HepG2 (cell line): ENCODE data around the gene TCAIM. TPM values are rescaled to one million over a fixed set of nuclear protein-coding genes. Genes with fewer than 3 reads are reported as not detected.

ENCODE experiments used
- FOXA1 ChIP-seq, 2 experiments: fragments of 450-650 bp in 1 of 2; sonication (generic) in 1 of 2; formaldehyde crosslinking in 1 of 2; IDR thresholded peaks; 2 replicates each; pipeline versions ENCODE4 v1.4.0 to v1.6.1; 2016 to 2020; ENCODE audit warnings: missing genetic modification reagents in 1 of 2
- GATAD1 ChIP-seq: IDR thresholded peaks from 2 replicates; pipeline ENCODE4 v1.6.1; 2016; ENCODE audit warnings: missing genetic modification reagents, missing compliant biosample characterization
- GTF3A ChIP-seq: sonication (generic); formaldehyde crosslinking; conservative IDR thresholded peaks from 2 replicates; pipeline ENCODE4 v1.4.0; 2020; ENCODE audit warnings: mild to moderate bottlenecking, missing genetic modification reagents
- KDM3A ChIP-seq: IDR thresholded peaks from 2 replicates; pipeline ENCODE4 v1.6.1; 2018; ENCODE audit warnings: low read depth, missing compliant biosample characterization
- KDM4B ChIP-seq: sonication (generic); formaldehyde crosslinking; IDR thresholded peaks from 2 replicates; pipeline ENCODE4 v1.4.0; 2020; ENCODE audit warnings: missing genetic modification reagents
- KLF16 ChIP-seq, 2 experiments: sonication (generic) in 1 of 2; formaldehyde crosslinking in 1 of 2; IDR thresholded peaks; 2 replicates each; pipeline versions ENCODE4 v1.6.1 to v1.8.0; 2016 to 2023; ENCODE audit warnings: missing genetic modification reagents in 2 of 2, missing compliant biosample characterization in 1 of 2
- MBD4 ChIP-seq: IDR thresholded peaks from 2 replicates; pipeline ENCODE4 v1.6.1; 2012; ENCODE audit warnings: low read length, inconsistent platforms, borderline replicate concordance
- MED8 ChIP-seq: sonication (generic); formaldehyde crosslinking; IDR thresholded peaks from 2 replicates; pipeline ENCODE4 v1.8.1; 2023; ENCODE audit warnings: mild to moderate bottlenecking, missing genetic modification reagents; ENCODE audit not compliant: insufficient replicate concordance
- RFX1 ChIP-seq: fragments of 450-650 bp; IDR thresholded peaks from 2 replicates; pipeline ENCODE4 v1.6.1; 2017
- SALL1 ChIP-seq: sonication (generic); formaldehyde crosslinking; IDR thresholded peaks from 2 replicates; pipeline ENCODE4 v1.8.0; 2022; ENCODE audit warnings: mild to moderate bottlenecking, missing genetic modification reagents
- YEATS2 ChIP-seq: sonication (generic); formaldehyde crosslinking; IDR thresholded peaks from 2 replicates; pipeline ENCODE4 v1.4.0; 2020; ENCODE audit warnings: missing genetic modification reagents, borderline replicate concordance
- ZNF12 ChIP-seq: sonication (generic); formaldehyde crosslinking; IDR thresholded peaks from 2 replicates; pipeline ENCODE4 v1.5.0; 2020; ENCODE audit warnings: missing genetic modification reagents
- ZNF337 ChIP-seq: sonication (generic); formaldehyde crosslinking; IDR thresholded peaks from 2 replicates; pipeline ENCODE4 v1.5.1; 2020; ENCODE audit warnings: missing genetic modification reagents, low read depth, mild to moderate bottlenecking, borderline replicate concordance
- ZNF546 ChIP-seq: sonication (generic); formaldehyde crosslinking; conservative IDR thresholded peaks from 2 replicates; pipeline ENCODE4 v1.8.1; 2023; ENCODE audit warnings: mild to moderate bottlenecking, missing genetic modification reagents
- ZNF549 ChIP-seq: sonication (generic); formaldehyde crosslinking; IDR thresholded peaks from 2 replicates; pipeline ENCODE4 v1.5.0; 2020; ENCODE audit warnings: missing genetic modification reagents
- ZNF564 ChIP-seq: sonication (generic); formaldehyde crosslinking; IDR thresholded peaks from 2 replicates; pipeline ENCODE4 v1.8.1; 2023; ENCODE audit warnings: mild to moderate bottlenecking, missing genetic modification reagents
- ZZZ3 ChIP-seq: sonication (generic); formaldehyde crosslinking; IDR thresholded peaks from 2 replicates; pipeline ENCODE4 v1.4.0; 2020; ENCODE audit warnings: missing genetic modification reagents, mild to moderate bottlenecking, borderline replicate concordance
- polyA plus RNA-seq, 8 experiments: library from polyadenylated mRNA; depleted of rRNA in 3 of 8; stranded (reverse) in 7 of 8; unstranded in 1 of 8; fragments of >200 nt; fragmentation: Illumina TruSeq in 4 of 8; extraction: Trizol in 4 of 8; gene quantifications; 2 replicates each; pipeline versions ENCODE4 v1.2.1 to v1.2.3, GENCODE V29; 2011 to 2016; ENCODE audit warnings: low read depth in 4 of 8, missing spikeins in 1 of 8, mixed read lengths in 1 of 8; ENCODE audit not compliant: insufficient read depth in 1 of 8
- total RNA-seq, 5 experiments: library from RNA; depleted of rRNA; stranded (reverse); fragments of >200 nt; fragmentation: Illumina TruSeq; extraction: Trizol; gene quantifications; 2 replicates each; pipeline ENCODE4 v1.2.3, GENCODE V29; 2016; ENCODE audit warnings: low read depth in 1 of 5
- TF ChIP-seq, protein P1 (sequence below): sonication (generic); formaldehyde crosslinking; IDR thresholded peaks from 2 replicates; pipeline ENCODE4 v1.5.0; 2020; ENCODE audit warnings: missing genetic modification reagents
- TF ChIP-seq, protein P2 (sequence below): sonication (generic); formaldehyde crosslinking; IDR thresholded peaks from 2 replicates; pipeline ENCODE4 v1.4.0; 2020; ENCODE audit warnings: missing genetic modification reagents
- TF ChIP-seq, protein P3 (sequence below): sonication (generic); formaldehyde crosslinking; IDR thresholded peaks from one replicate; pipeline ENCODE4 v1.5.1; 2020; ENCODE audit warnings: mild to moderate bottlenecking, missing genetic modification reagents; ENCODE audit errors: not compliant biosample characterization

TCAIM gene
- total and polyA plus RNA-seq, 2 of the 13 experiments (the other 11 are each of a cell fraction or from before 2014, with no cell fraction given), result 16.9 to 22.6 TPM

DNA sequence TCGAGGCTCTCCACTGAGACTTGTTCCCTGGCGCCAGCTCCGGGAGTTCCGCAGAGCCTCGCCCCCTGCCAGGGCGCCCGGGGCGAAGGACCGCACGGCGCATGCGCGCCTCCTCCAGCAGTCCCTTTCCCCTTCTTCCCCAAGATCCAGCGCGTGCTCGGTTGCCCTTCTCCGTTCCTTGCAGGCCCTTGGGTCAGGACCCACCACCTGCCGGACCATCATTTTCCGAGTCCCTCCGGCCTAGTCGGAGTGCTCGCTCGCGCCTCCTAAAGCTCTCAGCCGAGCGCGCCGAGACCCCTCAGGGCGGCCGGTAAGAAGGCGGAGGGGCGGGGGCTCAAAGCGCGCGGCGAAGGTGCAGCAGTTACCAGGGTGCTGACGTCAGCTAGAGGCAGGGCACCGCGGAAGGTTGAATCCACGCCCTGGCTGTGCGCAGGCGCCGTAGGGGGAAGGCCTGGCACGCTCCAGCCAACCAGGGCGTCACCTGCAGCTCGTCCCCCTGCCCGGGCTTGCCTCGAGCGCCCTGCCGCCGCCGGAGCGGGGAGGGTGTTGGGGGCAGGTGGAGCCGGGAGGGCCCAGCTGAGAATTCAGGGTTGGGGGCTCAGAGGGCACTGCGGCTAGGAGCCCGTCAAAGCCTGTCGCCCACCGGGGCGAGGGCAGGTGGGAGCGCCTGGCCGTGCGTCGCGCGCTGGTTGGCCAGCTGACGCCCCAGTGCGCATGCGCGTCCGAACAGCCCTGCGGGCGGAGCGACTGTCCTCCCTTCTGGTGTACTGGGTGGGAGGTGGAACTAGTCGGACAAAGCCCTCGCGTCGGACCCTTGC is at the start of gene TCAIM (continued):
- TF ChIP-seq, protein P1, sequence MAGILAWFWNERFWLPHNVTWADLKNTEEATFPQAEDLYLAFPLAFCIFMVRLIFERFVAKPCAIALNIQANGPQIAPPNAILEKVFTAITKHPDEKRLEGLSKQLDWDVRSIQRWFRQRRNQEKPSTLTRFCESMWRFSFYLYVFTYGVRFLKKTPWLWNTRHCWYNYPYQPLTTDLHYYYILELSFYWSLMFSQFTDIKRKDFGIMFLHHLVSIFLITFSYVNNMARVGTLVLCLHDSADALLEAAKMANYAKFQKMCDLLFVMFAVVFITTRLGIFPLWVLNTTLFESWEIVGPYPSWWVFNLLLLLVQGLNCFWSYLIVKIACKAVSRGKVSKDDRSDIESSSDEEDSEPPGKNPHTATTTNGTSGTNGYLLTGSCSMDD (CRISPR knock-in tag), result peak; percentile 47
- peak; percentile 94 for TF ChIP-seq ZNF546 (CRISPR knock-in tag)
- TF ChIP-seq ZNF549 (CRISPR knock-in tag), result no peak; the same call in 1 of the 2 replicates
- peak; percentile 44; the same call in 1 of the 2 replicates for TF ChIP-seq ZNF12 (CRISPR knock-in tag)
- TF ChIP-seq GATAD1 (CRISPR knock-in tag), result peak; percentile 82
- TF ChIP-seq RFX1, result no peak
- peak; percentile 99 for TF ChIP-seq SALL1 (CRISPR knock-in tag)
- TF ChIP-seq ZNF337 (CRISPR knock-in tag), result peak; percentile 66; the same call in 1 of the 2 replicates
- peak; percentile 88 for TF ChIP-seq ZZZ3 (CRISPR knock-in tag)
- TF ChIP-seq YEATS2 (CRISPR knock-in tag), result peak; percentile 88; the same call in 1 of the 2 replicates
- TF ChIP-seq FOXA1 (IDR thresholded peaks at IDR 0.05), result no peak
- peak; percentile 3 for TF ChIP-seq FOXA1 (CRISPR knock-in tag; IDR thresholded peaks at IDR 0.05)
- TF ChIP-seq KDM3A, result no peak; the same call in 1 of the 2 replicates
- no peak for TF ChIP-seq GTF3A (CRISPR knock-in tag)
- TF ChIP-seq, protein P2, sequence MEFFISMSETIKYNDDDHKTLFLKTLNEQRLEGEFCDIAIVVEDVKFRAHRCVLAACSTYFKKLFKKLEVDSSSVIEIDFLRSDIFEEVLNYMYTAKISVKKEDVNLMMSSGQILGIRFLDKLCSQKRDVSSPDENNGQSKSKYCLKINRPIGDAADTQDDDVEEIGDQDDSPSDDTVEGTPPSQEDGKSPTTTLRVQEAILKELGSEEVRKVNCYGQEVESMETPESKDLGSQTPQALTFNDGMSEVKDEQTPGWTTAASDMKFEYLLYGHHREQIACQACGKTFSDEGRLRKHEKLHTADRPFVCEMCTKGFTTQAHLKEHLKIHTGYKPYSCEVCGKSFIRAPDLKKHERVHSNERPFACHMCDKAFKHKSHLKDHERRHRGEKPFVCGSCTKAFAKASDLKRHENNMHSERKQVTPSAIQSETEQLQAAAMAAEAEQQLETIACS (CRISPR knock-in tag), result peak; percentile 55
- peak; percentile 78 to 85; a peak in 2 of 4 replicates for TF ChIP-seq KLF16 (CRISPR knock-in tag; IDR thresholded peaks at IDR 0.05)
- peak; percentile 89 for TF ChIP-seq MED8 (CRISPR knock-in tag)
- TF ChIP-seq, protein P3, sequence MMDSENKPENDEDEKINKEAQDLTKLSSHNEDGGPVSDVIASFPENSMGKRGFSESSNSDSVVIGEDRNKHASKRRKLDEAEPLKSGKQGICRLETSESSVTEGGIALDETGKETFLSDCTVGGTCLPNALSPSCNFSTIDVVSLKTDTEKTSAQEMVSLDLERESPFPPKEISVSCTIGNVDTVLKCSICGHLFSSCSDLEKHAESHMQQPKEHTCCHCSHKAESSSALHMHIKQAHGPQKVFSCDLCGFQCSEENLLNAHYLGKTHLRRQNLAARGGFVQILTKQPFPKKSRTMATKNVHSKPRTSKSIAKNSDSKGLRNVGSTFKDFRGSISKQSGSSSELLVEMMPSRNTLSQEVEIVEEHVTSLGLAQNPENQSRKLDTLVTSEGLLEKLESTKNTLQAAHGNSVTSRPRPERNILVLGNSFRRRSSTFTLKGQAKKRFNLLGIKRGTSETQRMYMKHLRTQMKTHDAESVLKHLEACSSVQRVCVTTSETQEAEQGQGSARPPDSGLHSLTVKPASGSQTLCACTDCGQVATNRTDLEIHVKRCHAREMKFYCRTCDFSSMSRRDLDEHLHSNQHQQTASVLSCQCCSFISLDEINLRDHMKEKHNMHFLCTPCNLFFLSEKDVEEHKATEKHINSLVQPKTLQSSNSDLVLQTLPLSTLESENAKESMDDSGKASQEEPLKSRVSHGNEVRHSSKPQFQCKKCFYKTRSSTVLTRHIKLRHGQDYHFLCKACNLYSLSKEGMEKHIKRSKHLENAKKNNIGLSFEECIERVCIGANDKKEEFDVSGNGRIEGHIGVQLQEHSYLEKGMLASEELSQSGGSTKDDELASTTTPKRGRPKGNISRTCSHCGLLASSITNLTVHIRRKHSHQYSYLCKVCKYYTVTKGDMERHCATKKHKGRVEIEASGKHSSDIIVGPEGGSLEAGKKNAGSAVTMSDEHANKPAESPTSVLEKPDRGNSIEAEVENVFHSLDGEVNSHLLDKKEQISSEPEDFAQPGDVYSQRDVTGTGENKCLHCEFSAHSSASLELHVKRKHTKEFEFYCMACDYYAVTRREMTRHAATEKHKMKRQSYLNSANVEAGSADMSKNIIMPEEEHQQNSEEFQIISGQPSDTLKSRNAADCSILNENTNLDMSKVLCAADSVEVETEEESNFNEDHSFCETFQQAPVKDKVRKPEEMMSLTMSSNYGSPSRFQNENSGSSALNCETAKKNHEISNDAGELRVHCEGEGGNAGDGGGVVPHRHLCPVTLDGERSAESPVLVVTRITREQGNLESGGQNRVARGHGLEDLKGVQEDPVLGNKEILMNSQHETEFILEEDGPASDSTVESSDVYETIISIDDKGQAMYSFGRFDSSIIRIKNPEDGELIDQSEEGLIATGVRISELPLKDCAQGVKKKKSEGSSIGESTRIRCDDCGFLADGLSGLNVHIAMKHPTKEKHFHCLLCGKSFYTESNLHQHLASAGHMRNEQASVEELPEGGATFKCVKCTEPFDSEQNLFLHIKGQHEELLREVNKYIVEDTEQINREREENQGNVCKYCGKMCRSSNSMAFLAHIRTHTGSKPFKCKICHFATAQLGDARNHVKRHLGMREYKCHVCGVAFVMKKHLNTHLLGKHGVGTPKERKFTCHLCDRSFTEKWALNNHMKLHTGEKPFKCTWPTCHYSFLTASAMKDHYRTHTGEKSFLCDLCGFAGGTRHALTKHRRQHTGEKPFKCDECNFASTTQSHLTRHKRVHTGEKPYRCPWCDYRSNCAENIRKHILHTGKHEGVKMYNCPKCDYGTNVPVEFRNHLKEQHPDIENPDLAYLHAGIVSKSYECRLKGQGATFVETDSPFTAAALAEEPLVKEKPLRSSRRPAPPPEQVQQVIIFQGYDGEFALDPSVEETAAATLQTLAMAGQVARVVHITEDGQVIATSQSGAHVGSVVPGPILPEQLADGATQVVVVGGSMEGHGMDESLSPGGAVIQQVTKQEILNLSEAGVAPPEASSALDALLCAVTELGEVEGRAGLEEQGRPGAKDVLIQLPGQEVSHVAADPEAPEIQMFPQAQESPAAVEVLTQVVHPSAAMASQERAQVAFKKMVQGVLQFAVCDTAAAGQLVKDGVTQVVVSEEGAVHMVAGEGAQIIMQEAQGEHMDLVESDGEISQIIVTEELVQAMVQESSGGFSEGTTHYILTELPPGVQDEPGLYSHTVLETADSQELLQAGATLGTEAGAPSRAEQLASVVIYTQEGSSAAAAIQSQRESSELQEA (CRISPR knock-in tag), result peak; percentile 100
- TF ChIP-seq ZNF564 (CRISPR knock-in tag), result peak; percentile 95
- no peak for TF ChIP-seq MBD4
- TF ChIP-seq KDM4B (CRISPR knock-in tag), result peak; percentile 64
